Fibroblast of mammary gland (primary cell): ENCODE measurements around the gene ODR4.

Experiments
- DNase-seq: peaks from one replicate; pipeline ENCODE4 v3.0.0-alpha.2; 2010; ENCODE audit warnings: low read depth
- H3K4me3 ChIP-seq: 2 replicates; pipeline ENCODE4 v1.5.1; 2011; ENCODE audit warnings: low read depth, mild to moderate bottlenecking, low read length, moderate library complexity; ENCODE audit not compliant: control insufficient read depth
- CTCF ChIP-seq: conservative IDR thresholded peaks from 2 replicates; pipeline ENCODE4 v1.5.1; 2011; ENCODE audit warnings: low read depth, low read length, inconsistent platforms; ENCODE audit not compliant: control insufficient read depth, insufficient read depth

ODR4 gene

DNA sequence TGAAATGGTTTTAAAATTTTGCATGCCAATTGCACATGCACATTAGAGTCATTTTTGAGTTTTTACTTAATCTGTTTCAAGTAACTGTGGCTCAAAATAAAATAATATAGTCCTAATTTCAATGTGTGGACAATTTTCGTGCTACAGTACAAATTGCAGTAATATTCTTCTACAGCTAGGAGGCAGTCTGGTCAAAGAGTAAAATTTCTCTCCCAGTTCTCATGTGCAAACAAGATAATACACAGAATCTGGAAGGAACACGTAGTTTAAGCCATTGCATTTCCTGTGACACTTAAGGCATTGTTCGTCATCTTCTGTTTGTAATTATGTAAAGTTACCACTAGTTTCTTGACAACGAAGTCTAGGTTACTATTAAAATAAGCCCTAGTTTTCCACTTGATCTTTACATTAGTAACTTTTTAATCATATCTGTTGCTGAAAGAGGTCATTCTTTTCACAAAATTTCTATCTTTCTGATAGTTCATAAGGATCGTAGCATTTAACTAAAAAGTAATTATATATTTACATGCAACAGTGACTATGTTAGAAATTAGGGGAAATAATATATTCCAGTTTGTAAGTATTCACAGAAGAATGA, 28.9 kb downstream of the ODR4 start:
- DNase-seq = peak; percentile 78
- peak; percentile 77 for TF ChIP-seq CTCF
- no peak overlapping the region for H3K4me3 ChIP-seq

GRCh38 chr1:186409091-186409490, 33.5 kb downstream of the ODR4 start:
- no peak overlapping the region for H3K4me3 ChIP-seq
- no peak for DNase-seq
- no peak for TF ChIP-seq CTCF

- no peak overlapping the region for H3K4me3 ChIP-seq
- TF ChIP-seq CTCF = no peak
- DNase-seq = no peak
Measured at GRCh38 chr1:186413319-186413718, 37.7 kb downstream of the ODR4 start.

DNA sequence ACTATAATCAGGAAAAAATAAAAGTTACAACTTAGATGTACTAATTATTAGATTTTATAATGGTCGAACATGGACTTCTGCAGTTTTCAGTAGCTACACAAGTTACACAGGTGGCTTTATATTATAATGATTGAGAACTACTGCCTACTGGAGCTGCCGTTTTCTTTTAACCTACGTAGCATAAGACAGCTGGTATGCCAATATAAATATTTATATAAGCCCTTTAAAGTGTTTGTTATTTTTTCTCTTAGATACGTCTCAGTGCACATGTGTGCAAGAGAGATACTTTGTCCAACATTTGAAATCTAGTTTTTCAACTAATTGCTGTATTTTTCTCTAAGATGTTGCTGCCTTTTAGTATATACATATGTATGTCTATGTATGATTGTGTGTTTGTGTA, 42.9 kb downstream of the ODR4 start:
- H3K4me3 ChIP-seq = no peak overlapping the region
- TF ChIP-seq CTCF = no peak
- no peak for DNase-seq

GRCh38 chr1:186420311-186420710, 44.7 kb downstream of the ODR4 start:
- DNase-seq = no peak
- no peak overlapping the region for H3K4me3 ChIP-seq
- TF ChIP-seq CTCF = no peak

GRCh38 chr1:186420923-186421322, 45.3 kb downstream of the ODR4 start:
- H3K4me3 ChIP-seq = no peak overlapping the region
- peak; percentile 48 for DNase-seq
- TF ChIP-seq CTCF = no peak

- H3K4me3 ChIP-seq = no peak overlapping the region
- DNase-seq = no peak
- no peak for TF ChIP-seq CTCF
Measured at GRCh38 chr1:186421446-186421845, 45.8 kb downstream of the ODR4 start.
